ENCODE results near the gene FAM90A26. TPM values are rescaled to one million over a fixed set of nuclear protein-coding genes. Genes with fewer than 3 reads are reported as not detected.
"Not testable (repeated sequence)": the region's sequence is repeated elsewhere in the genome, so short reads cannot be mapped to it uniquely, and the experiment has no call there.

The FAM90A26 gene
- total and polyA plus RNA-seq, 10 of the 15 experiments (the other 5 are each of a cell fraction or from before 2014, with no cell fraction given), result not detected

GRCh38 chr4:9132849-9133248, 37.4 kb upstream of the FAM90A26 start:
- SMC1A ChIA-PET (ENCODE audit: uncharacterized antibody, unreplicated experiment), result not testable (repeated sequence)

GRCh38 chr4:9134011-9134410, 36.2 kb upstream of the FAM90A26 start:
- CTCF ChIA-PET; H3K27ac ChIP-seq (ENCODE audit: control insufficient read depth, insufficient read depth); BruUV-seq (replicated peaks); in situ Hi-C loops (cut with MboI); H4K20me1 ChIP-seq (ENCODE audit: control insufficient read depth, insufficient read depth); H3K4me3 ChIP-seq; ATAC-seq; H3K9me3 ChIP-seq (replicated peaks; ENCODE audit: control insufficient read depth, insufficient read depth, low read length); H3K4me2 ChIP-seq (ENCODE audit: control insufficient read depth, insufficient read depth); RAD21 ChIA-PET (ENCODE audit: unreplicated experiment); SMC1A ChIA-PET (ENCODE audit: uncharacterized antibody, unreplicated experiment); H3K36me3 ChIP-seq (ENCODE audit: control insufficient read depth in 2 of 2, insufficient read depth in 2 of 2, low read length in 1 of 2); H3K79me2 ChIP-seq (ENCODE audit: control insufficient read depth, insufficient read depth, low read length); H3K9ac ChIP-seq (ENCODE audit: control insufficient read depth, insufficient read depth, low read length); DNase-seq (ENCODE audit: low read depth, low spot score); POLR2A ChIA-PET; intact Hi-C loops (cut with micrococcal nuclease; ENCODE audit: unreplicated experiment); H3K27me3 ChIP-seq (replicated peaks in 1 of 2; ENCODE audit: control insufficient read depth in 2 of 2, insufficient read depth in 2 of 2, low read length in 1 of 2); H2AFZ ChIP-seq (ENCODE audit: control insufficient read depth, low read depth, low read length); FAIRE-seq; H3K4me1 ChIP-seq (ENCODE audit: control insufficient read depth, insufficient read depth, low read length): not testable (repeated sequence)
- 46% methylated on average over 5 of the region's 5 CpGs for WGBS (ENCODE audit: insufficient coverage, insufficient replicate concordance, low lambda C conversion rate, missing lambda C conversion rate)

More at GRCh38 chr4:9132849-9133248, 37.4 kb upstream of the FAM90A26 start:
- H2AFZ ChIP-seq (ENCODE audit: control insufficient read depth, low read depth, low read length); H3K4me3 ChIP-seq; BruUV-seq (replicated peaks); DNase-seq (ENCODE audit: low read depth, low spot score); H3K27me3 ChIP-seq (replicated peaks in 1 of 2; ENCODE audit: control insufficient read depth in 2 of 2, insufficient read depth in 2 of 2, low read length in 1 of 2); H3K4me1 ChIP-seq (ENCODE audit: control insufficient read depth, insufficient read depth, low read length); H3K27ac ChIP-seq (ENCODE audit: control insufficient read depth, insufficient read depth); POLR2A ChIA-PET; CTCF ChIA-PET; RAD21 ChIA-PET (ENCODE audit: unreplicated experiment); H3K79me2 ChIP-seq (ENCODE audit: control insufficient read depth, insufficient read depth, low read length); H4K20me1 ChIP-seq (ENCODE audit: control insufficient read depth, insufficient read depth); ATAC-seq; intact Hi-C loops (cut with micrococcal nuclease; ENCODE audit: unreplicated experiment); H3K9ac ChIP-seq (ENCODE audit: control insufficient read depth, insufficient read depth, low read length); H3K9me3 ChIP-seq (replicated peaks; ENCODE audit: control insufficient read depth, insufficient read depth, low read length); H3K4me2 ChIP-seq (ENCODE audit: control insufficient read depth, insufficient read depth); H3K36me3 ChIP-seq (ENCODE audit: control insufficient read depth in 2 of 2, insufficient read depth in 2 of 2, low read length in 1 of 2); FAIRE-seq; in situ Hi-C loops (cut with MboI): not testable (repeated sequence)
- 2% methylated on average over 4 of the region's 4 CpGs for WGBS (ENCODE audit: insufficient coverage, insufficient replicate concordance, low lambda C conversion rate, missing lambda C conversion rate)

- CTCF ChIA-PET, result not testable (repeated sequence)
Measured at GRCh38 chr4:9134556-9134955, 35.7 kb upstream of the FAM90A26 start.

GRCh38 chr4:9141050-9141449, 29.2 kb upstream of the FAM90A26 start:
- 50% methylated on average over 11 of the region's 11 CpGs for WGBS (ENCODE audit: insufficient coverage, insufficient replicate concordance, low lambda C conversion rate, missing lambda C conversion rate)
- H3K36me3 ChIP-seq (ENCODE audit: control insufficient read depth in 2 of 2, insufficient read depth in 2 of 2, low read length in 1 of 2); H4K20me1 ChIP-seq (ENCODE audit: control insufficient read depth, insufficient read depth); CTCF ChIA-PET; BruUV-seq (replicated peaks); H3K79me2 ChIP-seq (ENCODE audit: control insufficient read depth, insufficient read depth, low read length); FAIRE-seq; H3K27ac ChIP-seq (ENCODE audit: control insufficient read depth, insufficient read depth); H3K9me3 ChIP-seq (replicated peaks; ENCODE audit: control insufficient read depth, insufficient read depth, low read length); H3K27me3 ChIP-seq (replicated peaks in 1 of 2; ENCODE audit: control insufficient read depth in 2 of 2, insufficient read depth in 2 of 2, low read length in 1 of 2); H3K4me2 ChIP-seq (ENCODE audit: control insufficient read depth, insufficient read depth); intact Hi-C loops (cut with micrococcal nuclease; ENCODE audit: unreplicated experiment); POLR2A ChIA-PET; ATAC-seq; H3K4me1 ChIP-seq (ENCODE audit: control insufficient read depth, insufficient read depth, low read length); in situ Hi-C loops (cut with MboI); RAD21 ChIA-PET (ENCODE audit: unreplicated experiment); H2AFZ ChIP-seq (ENCODE audit: control insufficient read depth, low read depth, low read length); H3K4me3 ChIP-seq; SMC1A ChIA-PET (ENCODE audit: uncharacterized antibody, unreplicated experiment); DNase-seq (ENCODE audit: low read depth, low spot score); H3K9ac ChIP-seq (ENCODE audit: control insufficient read depth, insufficient read depth, low read length): not testable (repeated sequence)

More at GRCh38 chr4:9134556-9134955, 35.7 kb upstream of the FAM90A26 start:
- FAIRE-seq; H2AFZ ChIP-seq (ENCODE audit: control insufficient read depth, low read depth, low read length); BruUV-seq (replicated peaks); H3K9me3 ChIP-seq (replicated peaks; ENCODE audit: control insufficient read depth, insufficient read depth, low read length); POLR2A ChIA-PET; H3K4me3 ChIP-seq; in situ Hi-C loops (cut with MboI); RAD21 ChIA-PET (ENCODE audit: unreplicated experiment); ATAC-seq; H3K79me2 ChIP-seq (ENCODE audit: control insufficient read depth, insufficient read depth, low read length); DNase-seq (ENCODE audit: low read depth, low spot score); H3K36me3 ChIP-seq (ENCODE audit: control insufficient read depth in 2 of 2, insufficient read depth in 2 of 2, low read length in 1 of 2); SMC1A ChIA-PET (ENCODE audit: uncharacterized antibody, unreplicated experiment); H3K27ac ChIP-seq (ENCODE audit: control insufficient read depth, insufficient read depth); H3K9ac ChIP-seq (ENCODE audit: control insufficient read depth, insufficient read depth, low read length); H3K4me2 ChIP-seq (ENCODE audit: control insufficient read depth, insufficient read depth); H4K20me1 ChIP-seq (ENCODE audit: control insufficient read depth, insufficient read depth); intact Hi-C loops (cut with micrococcal nuclease; ENCODE audit: unreplicated experiment); H3K4me1 ChIP-seq (ENCODE audit: control insufficient read depth, insufficient read depth, low read length); H3K27me3 ChIP-seq (replicated peaks in 1 of 2; ENCODE audit: control insufficient read depth in 2 of 2, insufficient read depth in 2 of 2, low read length in 1 of 2): not testable (repeated sequence)
- WGBS (ENCODE audit: insufficient coverage, insufficient replicate concordance, low lambda C conversion rate, missing lambda C conversion rate), result 68% methylated on average over 12 of the region's 12 CpGs
